ENCODE measurements around the gene CST6. TPM values are rescaled to one million over a fixed set of nuclear protein-coding genes. Genes with fewer than 3 reads are reported as not detected.

The CST6 gene
- total and polyA plus RNA-seq, 2 of the 4 experiments (the other 2 are of a cell fraction): 0.54 to 3.0 TPM

- Histone ChIP-seq H3K18ac (ENCODE audit: low read depth, low read length) (no peak overlapping the region), H3K4ac (ENCODE audit: low read depth, low read length) (no peak overlapping the region), H3K56ac (ENCODE audit: extremely low read depth, insufficient read depth, low read length) (no peak overlapping the region), H2BK15ac (ENCODE audit: low read depth, low read length) (no peak overlapping the region), H3K9me1 (ENCODE audit: insufficient read depth, low read length) (no peaks in the 10 kb centered on the region), H3K27me3 (ENCODE audit: control insufficient read depth, insufficient read depth, low read length) (no peaks in the 10 kb centered on the region), H3K4me2 (ENCODE audit: low read depth, low read length) (no peak overlapping the region), H3K9me3 (ENCODE audit: control insufficient read depth, insufficient read depth, low read length) (no peaks in the 10 kb centered on the region), H2BK5ac (ENCODE audit: low read depth, low read length, poor library complexity, severe bottlenecking) (no peak overlapping the region), H3K14ac (replicated peaks; ENCODE audit: low read depth, low read length) (no peak overlapping the region), H3K4me1 (ENCODE audit: control insufficient read depth, insufficient read depth, low read length) (no peaks in the 10 kb centered on the region), H4K91ac (ENCODE audit: insufficient read depth, low read depth, low read length) (no peak overlapping the region), H2BK120ac (ENCODE audit: low read depth, low read length) (no peak overlapping the region), H3K9ac (ENCODE audit: low read depth, low read length) (no peak overlapping the region), H3K36me3 (ENCODE audit: control insufficient read depth, insufficient read depth, low read length) (peaks cover 37% of the 10 kb centered on the region), H3K27ac (ENCODE audit: insufficient read depth, low read length) (no peak overlapping the region), H2BK20ac (ENCODE audit: low read depth, low read length) (no peak overlapping the region), H3K23ac (ENCODE audit: low read depth, low read length) (no peak overlapping the region), H2AK9ac (replicated peaks; ENCODE audit: low read depth, low read length, poor library complexity) (no peak overlapping the region), H2AFZ (replicated peaks; ENCODE audit: low read length, poor library complexity) (no peak overlapping the region), H3K79me1 (ENCODE audit: low read depth in 1 of 2, low read length in 2 of 2) (no peaks in the 10 kb centered on the region), H2AK5ac (ENCODE audit: low read depth, low read length) (no peak overlapping the region), H4K20me1 (ENCODE audit: insufficient read depth, low read length) (no peaks in the 10 kb centered on the region), H3K4me3 (ENCODE audit: insufficient read depth, low read depth, low read length) (no peak overlapping the region), H4K8ac (ENCODE audit: low read depth in 2 of 2, low read length in 2 of 2) (no peak overlapping the region), H4K5ac (ENCODE audit: low read depth, low read length) (no peak overlapping the region)
- no peak for TF ChIP-seq CEBPB (IDR thresholded peaks at IDR 0.05; ENCODE audit: low read depth, low read length)
- no peak for TF ChIP-seq SMC3 (IDR thresholded peaks at IDR 0.05; ENCODE audit: low read depth, low read length)
- TF ChIP-seq POLR2A (IDR thresholded peaks at IDR 0.05; ENCODE audit: low read depth, low read length): no peak
- TF ChIP-seq CTCF (conservative IDR thresholded peaks at IDR 0.05; ENCODE audit: low read depth, low read length): no peak
- DNase-seq: no peak
- no TSS peak for BruUV-seq (replicated peaks)
- CTCF ChIA-PET: no interaction called here
- POLR2A ChIA-PET (ENCODE audit: unreplicated experiment): no interaction called here
- dilution Hi-C loops (cut with HindIII; ENCODE audit: low sequenced_read_pairs, unreplicated experiment): no loop called here
- ATAC-seq (ENCODE audit: low read depth): no peak
- in situ Hi-C loops (cut with MboI; ENCODE audit: low sequenced_read_pairs): loop anchor here (10.0 kb wide), 1 partner anchor 266 kb away; the partner anchor contains the start of gene KAT5
- WGBS, 2 experiments (ENCODE audit: extremely low coverage in 2 of 2, insufficient read length in 1 of 2): 88% methylated on average over 11 of the region's 12 CpGs; no CpG with 5 or more reads in 1 of the 2 experiments
- intact Hi-C loops (cut with micrococcal nuclease): no loop called here
Observed at GRCh38 chr11:65981101-65981740, 30.6 kb upstream of the CST6 start.

Measured in IMR-90 (cell line).